Activated gamma-delta T cell treated with Interleukin-2 at 50 U/mL for 16 hours (primary cell): ENCODE data around the gene OSTN.
"Not testable (repeated sequence)": the region's sequence is repeated elsewhere in the genome, so short reads cannot be mapped to it uniquely, and the experiment has no call there.

Source experiments
- DNase-seq: peaks from one replicate; pipeline ENCODE4 v3.0.0-alpha.2; 2020

The OSTN gene

GRCh38 chr3:191235331-191236314 lies 36.6 kb downstream of the OSTN start:
- DNase-seq: no peak

GRCh38 chr3:191236646-191237045 lies 37.6 kb downstream of the OSTN start:
- no peak for DNase-seq

GRCh38 chr3:191237047-191237882 lies 38.2 kb downstream of the OSTN start:
- no peak for DNase-seq

- DNase-seq: no peak
Measured at GRCh38 chr3:191238321-191238817, 39.3 kb downstream of the OSTN start.

- no peak for DNase-seq
Measured at GRCh38 chr3:191239407-191240031, 40.5 kb downstream of the OSTN start.

- no peak for DNase-seq
Measured at GRCh38 chr3:191240486-191240885, 41.4 kb downstream of the OSTN start.

- no peak for DNase-seq
Measured at GRCh38 chr3:191244242-191244867, 45.3 kb downstream of the OSTN start.

GRCh38 chr3:191246034-191246433 lies 47.0 kb downstream of the OSTN start:
- DNase-seq: not testable (repeated sequence)

GRCh38 chr3:191246630-191247029 lies 47.6 kb downstream of the OSTN start:
- DNase-seq: no peak

- no peak for DNase-seq
Measured at GRCh38 chr3:191253089-191253799, 54.2 kb downstream of the OSTN start.

GRCh38 chr3:191254098-191254873 lies 55.2 kb downstream of the OSTN start:
- DNase-seq: no peak

GRCh38 chr3:191255156-191255555 lies 56.1 kb downstream of the OSTN start:
- DNase-seq: no peak

GRCh38 chr3:191256405-191256804 lies 57.4 kb downstream of the OSTN start:
- DNase-seq: no peak

GRCh38 chr3:191257286-191257685 lies 58.2 kb downstream of the OSTN start:
- no peak for DNase-seq

- no peak for DNase-seq
Measured at GRCh38 chr3:191259486-191259885, 60.4 kb downstream of the OSTN start.

GRCh38 chr3:191260431-191261303 lies 61.6 kb downstream of the OSTN start:
- DNase-seq: no peak

- no peak for DNase-seq
Measured at GRCh38 chr3:191261304-191261638, 62.2 kb downstream of the OSTN start.

GRCh38 chr3:191262650-191263049 lies 63.6 kb downstream of the OSTN start:
- no peak for DNase-seq

GRCh38 chr3:191263365-191263764 lies 64.3 kb downstream of the OSTN start:
- no peak for DNase-seq

GRCh38 chr3:191263850-191264249 lies 64.8 kb downstream of the OSTN start:
- DNase-seq: no peak
